Measurements from ENCODE around the gene NUP205.
"Not testable (repeated sequence)": the region's sequence is repeated elsewhere in the genome, so short reads cannot be mapped to it uniquely, and the experiment has no call there.

Gene NUP205

GRCh38 chr7:135668852-135669395 is 111.2 kb downstream of the NUP205 start:
- FAIRE-seq: not testable (repeated sequence)

GRCh38 chr7:135669774-135670173 is 112.1 kb downstream of the NUP205 start:
- FAIRE-seq: no peak

GRCh38 chr7:135670179-135670578 is 112.5 kb downstream of the NUP205 start:
- FAIRE-seq: no peak

GRCh38 chr7:135672560-135673359 is 115.0 kb downstream of the NUP205 start:
- peak; percentile 79 for FAIRE-seq

GRCh38 chr7:135673360-135673706 is 115.6 kb downstream of the NUP205 start:
- no peak for FAIRE-seq

- FAIRE-seq: no peak
These were observed 121.2 kb downstream of the NUP205 start for GRCh38 chr7:135678612-135679575.

GRCh38 chr7:135681762-135682161 is 124.0 kb downstream of the NUP205 start:
- FAIRE-seq: no peak

GRCh38 chr7:135682191-135682590 is 124.5 kb downstream of the NUP205 start:
- FAIRE-seq: no peak

GRCh38 chr7:135683609-135684008 is 125.9 kb downstream of the NUP205 start:
- no peak for FAIRE-seq

GRCh38 chr7:135684136-135684535 is 126.4 kb downstream of the NUP205 start:
- FAIRE-seq: no peak

GRCh38 chr7:135684699-135685098 is 127.0 kb downstream of the NUP205 start:
- FAIRE-seq: no peak

GRCh38 chr7:135685306-135686084 is 127.8 kb downstream of the NUP205 start:
- no peak for FAIRE-seq

- no peak for FAIRE-seq
These were observed 129.7 kb downstream of the NUP205 start for GRCh38 chr7:135687466-135687865.

GRCh38 chr7:135690566-135690965 is 132.8 kb downstream of the NUP205 start:
- no peak for FAIRE-seq

- no peak for FAIRE-seq
These were observed 134.3 kb downstream of the NUP205 start for GRCh38 chr7:135692055-135692454.

- not testable (repeated sequence) for FAIRE-seq
These were observed 134.9 kb downstream of the NUP205 start for GRCh38 chr7:135692606-135693005.

GRCh38 chr7:135693558-135693957 is 135.8 kb downstream of the NUP205 start:
- FAIRE-seq: no peak

- FAIRE-seq: no peak
These were observed 139.7 kb downstream of the NUP205 start for GRCh38 chr7:135697276-135698049.
